MCF 10A (cell line): Measurements from ENCODE around the gene AMFR. TPM values are rescaled to one million over a fixed set of nuclear protein-coding genes. Genes with fewer than 3 reads are reported as not detected.

ENCODE experiments used
- BruUV-seq: library from RNA; stranded (reverse); fragments of 400-500 nt; replicated peaks from 2 replicates; lab custom pipeline; 2021; lab: Mats Ljungman, UMichigan
- CTCF ChIA-PET: fragments of 300-600 bp; sonication (Branson Sonifier 250); formaldehyde crosslinking; extraction: SDS; loops from one replicate; lab custom pipeline; 2021; ENCODE audit warnings: antibody characterized with exemption, inconsistent platforms; lab: Yijun Ruan, JAX
- POLR2A ChIA-PET: fragments of 300-600, 350-650 bp; sonication (Branson Sonifier 250); formaldehyde crosslinking; extraction: SDS; loops from one replicate; lab custom pipeline; 2020; ENCODE audit warnings: antibody characterized with exemption, inconsistent platforms; lab: Yijun Ruan, JAX
- DNase-seq: peaks from one replicate; pipeline ENCODE4 v3.0.0-alpha.2; 2018; ENCODE audit not compliant: unreplicated experiment
- H3K27ac Mint-ChIP-seq: one replicate; pipeline ENCODE4 v1.8.0; 2022; ENCODE audit warnings: mild to moderate bottlenecking, low read depth, mixed read lengths; ENCODE audit not compliant: unreplicated experiment
- H3K27me3 Mint-ChIP-seq: one replicate; pipeline ENCODE4 v1.8.0; 2022; ENCODE audit warnings: mixed read lengths; ENCODE audit not compliant: insufficient read depth, unreplicated experiment
- H3K36me3 Mint-ChIP-seq: one replicate; pipeline ENCODE4 v1.8.0; 2022; ENCODE audit warnings: mild to moderate bottlenecking, moderate library complexity, mixed read lengths; ENCODE audit not compliant: insufficient read depth, unreplicated experiment
- H3K4me1 Mint-ChIP-seq: one replicate; pipeline ENCODE4 v1.8.0; 2022; ENCODE audit warnings: mixed read lengths; ENCODE audit not compliant: insufficient read depth, unreplicated experiment
- H3K4me3 Mint-ChIP-seq: one replicate; pipeline ENCODE4 v1.8.0; 2022; ENCODE audit warnings: mild to moderate bottlenecking, moderate library complexity, mixed read lengths; ENCODE audit not compliant: unreplicated experiment
- H3K9me3 Mint-ChIP-seq: one replicate; pipeline ENCODE4 v1.8.0; 2022; ENCODE audit warnings: mixed read lengths; ENCODE audit not compliant: unreplicated experiment
- intact Hi-C: fragments of 100-400 bp; cut with micrococcal nuclease; formaldehyde crosslinking; loops from 2 replicates; pipeline ENCODE4 v1.14.1; 2022
- total RNA-seq: library from RNA; stranded (reverse); gene quantifications from 2 replicates; pipeline ENCODE4 v1.2.3, GENCODE V29; 2022
- TF ChIP-seq, protein P1 (sequence below): fragments of 200-600 bp; IDR thresholded peaks from one replicate; pipeline ENCODE4 v1.8.0; 2022; ENCODE audit warnings: antibody characterized with exemption, mild to moderate bottlenecking; ENCODE audit not compliant: unreplicated experiment

The AMFR gene
- total RNA-seq, 1 experiment from 2014 or later: 97.2 TPM

DNA sequence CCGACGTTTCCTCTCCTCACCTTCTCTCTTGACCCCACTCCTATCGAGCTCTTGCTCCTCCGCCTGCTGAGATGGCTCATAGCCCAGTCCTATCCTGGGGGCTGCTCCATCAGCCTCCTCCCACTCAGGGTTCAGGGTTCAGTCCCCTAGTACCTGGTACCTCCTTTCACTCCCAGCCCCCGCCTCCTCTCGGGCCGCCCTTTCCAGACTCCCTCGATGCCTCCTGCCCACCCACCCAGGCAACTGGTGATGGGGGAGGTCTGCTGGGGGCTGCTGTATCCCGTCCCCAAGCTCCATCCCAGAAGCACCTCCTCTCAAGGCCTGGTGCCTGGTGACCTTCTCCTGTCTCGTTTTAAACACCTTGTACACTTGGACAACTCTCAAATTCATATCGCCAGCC lies 93.9 kb downstream of the AMFR start:
- H3K36me3 Mint-ChIP-seq: no peaks in the 10 kb centered on the region
- H3K4me3 Mint-ChIP-seq: no peak overlapping the region
- H3K27me3 Mint-ChIP-seq: no peaks in the 10 kb centered on the region
- no peaks in the 10 kb centered on the region for H3K9me3 Mint-ChIP-seq
- POLR2A ChIA-PET: no interaction called here
- intact Hi-C loops: loop anchor here (10.0 kb wide), 1 partner anchor 93 kb away; the partner anchor contains the start of gene AMFR
- no TSS peak for BruUV-seq
- no peak for DNase-seq
- CTCF ChIA-PET: interaction anchor here (0.6 to 15.1 kb wide), 11 partner anchors 9 to 370 kb away, joined by 3 to 233 read pairs (median 5); no protein-coding TSS in a partner anchor
- H3K27ac Mint-ChIP-seq: no peak overlapping the region
- TF ChIP-seq, protein P1, sequence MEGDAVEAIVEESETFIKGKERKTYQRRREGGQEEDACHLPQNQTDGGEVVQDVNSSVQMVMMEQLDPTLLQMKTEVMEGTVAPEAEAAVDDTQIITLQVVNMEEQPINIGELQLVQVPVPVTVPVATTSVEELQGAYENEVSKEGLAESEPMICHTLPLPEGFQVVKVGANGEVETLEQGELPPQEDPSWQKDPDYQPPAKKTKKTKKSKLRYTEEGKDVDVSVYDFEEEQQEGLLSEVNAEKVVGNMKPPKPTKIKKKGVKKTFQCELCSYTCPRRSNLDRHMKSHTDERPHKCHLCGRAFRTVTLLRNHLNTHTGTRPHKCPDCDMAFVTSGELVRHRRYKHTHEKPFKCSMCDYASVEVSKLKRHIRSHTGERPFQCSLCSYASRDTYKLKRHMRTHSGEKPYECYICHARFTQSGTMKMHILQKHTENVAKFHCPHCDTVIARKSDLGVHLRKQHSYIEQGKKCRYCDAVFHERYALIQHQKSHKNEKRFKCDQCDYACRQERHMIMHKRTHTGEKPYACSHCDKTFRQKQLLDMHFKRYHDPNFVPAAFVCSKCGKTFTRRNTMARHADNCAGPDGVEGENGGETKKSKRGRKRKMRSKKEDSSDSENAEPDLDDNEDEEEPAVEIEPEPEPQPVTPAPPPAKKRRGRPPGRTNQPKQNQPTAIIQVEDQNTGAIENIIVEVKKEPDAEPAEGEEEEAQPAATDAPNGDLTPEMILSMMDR: no peak
- peaks cover 15% of the 10 kb centered on the region for H3K4me1 Mint-ChIP-seq

DNA sequence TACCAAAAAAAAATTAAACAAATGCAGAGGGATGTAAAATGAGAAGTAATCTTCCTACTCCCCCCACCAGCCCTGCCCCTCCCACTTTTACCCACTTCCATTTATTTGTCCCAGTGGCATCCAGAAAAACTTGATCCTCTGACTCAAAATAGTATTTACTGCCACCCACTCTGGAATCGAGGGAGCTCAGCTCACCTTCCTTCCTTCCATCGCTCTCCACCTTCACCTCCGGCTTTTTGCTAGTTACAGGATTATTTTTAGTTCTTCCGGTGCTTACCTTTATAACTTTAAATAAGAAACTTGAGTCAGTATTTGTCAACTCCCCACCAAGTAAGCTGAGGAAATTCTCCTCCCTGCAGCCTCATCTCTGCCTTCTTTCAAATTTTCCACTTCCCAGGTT lies 94.9 kb downstream of the AMFR start:
- TF ChIP-seq, protein P1: no peak
- no peaks in the 10 kb centered on the region for H3K36me3 Mint-ChIP-seq
- H3K4me1 Mint-ChIP-seq: peaks cover 15% of the 10 kb centered on the region
- intact Hi-C loops: loop anchor here (10.0 kb wide), 1 partner anchor 94 kb away; the partner anchor contains the start of gene AMFR
- H3K27me3 Mint-ChIP-seq: no peaks in the 10 kb centered on the region
- no peak for DNase-seq
- H3K4me3 Mint-ChIP-seq: no peak overlapping the region
- CTCF ChIA-PET: interaction anchor here (1.1 to 15.1 kb wide), 4 partner anchors 12 to 29 kb away, joined by 5 to 233 read pairs (median 24); no protein-coding TSS in a partner anchor
- H3K27ac Mint-ChIP-seq: no peak overlapping the region
- H3K9me3 Mint-ChIP-seq: no peaks in the 10 kb centered on the region
- POLR2A ChIA-PET: interaction anchor here (0.9 kb wide), 1 partner anchor 121 kb away, joined by 3 read pairs; the partner anchor contains the start of genes NUDT21 and OGFOD1
- BruUV-seq: no TSS peak

DNA sequence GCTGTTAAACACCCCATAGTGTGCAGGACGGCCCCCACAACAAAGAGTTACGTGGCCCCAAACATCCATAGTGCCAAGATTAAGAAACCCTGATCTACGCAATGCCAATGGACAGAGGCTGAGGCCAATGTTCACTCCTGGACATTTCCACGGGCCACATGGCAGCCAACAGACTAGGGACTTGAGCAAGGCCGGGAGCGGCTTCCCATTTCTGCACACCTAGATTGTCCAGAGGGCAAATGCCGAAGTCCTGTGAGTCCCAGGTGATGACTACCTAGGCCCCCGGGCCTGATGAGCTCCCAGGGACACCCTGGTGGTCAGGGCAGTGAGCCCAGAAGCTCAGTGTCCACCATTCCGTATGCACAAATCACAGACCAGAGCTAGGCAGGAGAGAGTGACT lies 95.5 kb downstream of the AMFR start:
- DNase-seq: no peak

More for the DNA sequence above, 95.5 kb downstream of the AMFR start:
- Mint-ChIP-seq H3K27me3 (no peaks in the 10 kb centered on the region), H3K4me3 (no peak overlapping the region), H3K9me3 (no peaks in the 10 kb centered on the region), H3K36me3 (no peaks in the 10 kb centered on the region), H3K4me1 (peaks cover 12% of the 10 kb centered on the region), H3K27ac (no peak overlapping the region)
- BruUV-seq: no TSS peak
- ChIA-PET POLR2A (interaction anchor here (0.9 kb wide), 1 partner anchor 121 kb away, joined by 3 read pairs; the partner anchor contains the start of genes NUDT21 and OGFOD1), CTCF (interaction anchor here (1.2 to 15.1 kb wide), 5 partner anchors 10 to 29 kb away, joined by 3 to 233 read pairs (median 7); no protein-coding TSS in a partner anchor)
- intact Hi-C loops: loop anchor here (10.0 kb wide), 1 partner anchor 95 kb away; the partner anchor contains the start of gene AMFR
- TF ChIP-seq, protein P1: no peak
